NCI-H526 treated with DMSO at 0.1 percent for 48 hours (cell line): ENCODE measurements around the gene LEKR1.
"Not testable (repeated sequence)": the region's sequence is repeated elsewhere in the genome, so short reads cannot be mapped to it uniquely, and the experiment has no call there.

Source experiments
- DNase-seq: peaks from one replicate; lab custom pipeline; 2025; lab: John Stamatoyannopoulos, UW

The LEKR1 gene

GRCh38 chr3:156906275-156906674 is 80.1 kb downstream of the LEKR1 start:
- DNase-seq, result no peak

GRCh38 chr3:156908398-156908797 is 82.2 kb downstream of the LEKR1 start:
- DNase-seq, result no peak

GRCh38 chr3:156910022-156910421 is 83.9 kb downstream of the LEKR1 start:
- DNase-seq, result no peak

- not testable (repeated sequence) for DNase-seq
Observed at GRCh38 chr3:156910831-156911230, 84.7 kb downstream of the LEKR1 start.

DNA sequence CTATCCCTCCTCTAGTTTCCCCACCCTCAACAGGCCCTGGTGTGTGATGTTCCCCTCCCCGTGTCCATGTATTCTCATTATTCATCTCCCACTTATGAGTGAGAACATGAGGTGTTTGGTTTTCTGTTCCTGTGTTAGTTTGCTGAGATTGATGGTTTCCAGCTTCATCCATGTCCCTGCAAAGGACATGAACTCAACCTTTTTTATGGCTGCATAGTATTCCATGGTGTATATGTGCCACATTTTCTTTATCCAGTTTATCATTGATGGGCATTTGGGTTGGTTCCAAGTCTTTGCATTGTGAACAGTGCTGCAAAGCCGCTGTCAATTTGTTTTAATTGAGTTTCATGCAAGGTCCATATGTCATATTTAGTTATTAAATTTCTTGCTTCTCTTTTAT is 88.1 kb downstream of the LEKR1 start:
- not testable (repeated sequence) for DNase-seq

- no peak for DNase-seq
Observed at GRCh38 chr3:156915372-156915771, 89.2 kb downstream of the LEKR1 start.

GRCh38 chr3:156918746-156919145 is 92.6 kb downstream of the LEKR1 start:
- DNase-seq, result no peak

GRCh38 chr3:156919818-156920217 is 93.7 kb downstream of the LEKR1 start:
- no peak for DNase-seq

- DNase-seq, result no peak
Observed at GRCh38 chr3:156920399-156920798, 94.2 kb downstream of the LEKR1 start.

- DNase-seq, result no peak
Observed at GRCh38 chr3:156923349-156923748, 97.2 kb downstream of the LEKR1 start.

DNA sequence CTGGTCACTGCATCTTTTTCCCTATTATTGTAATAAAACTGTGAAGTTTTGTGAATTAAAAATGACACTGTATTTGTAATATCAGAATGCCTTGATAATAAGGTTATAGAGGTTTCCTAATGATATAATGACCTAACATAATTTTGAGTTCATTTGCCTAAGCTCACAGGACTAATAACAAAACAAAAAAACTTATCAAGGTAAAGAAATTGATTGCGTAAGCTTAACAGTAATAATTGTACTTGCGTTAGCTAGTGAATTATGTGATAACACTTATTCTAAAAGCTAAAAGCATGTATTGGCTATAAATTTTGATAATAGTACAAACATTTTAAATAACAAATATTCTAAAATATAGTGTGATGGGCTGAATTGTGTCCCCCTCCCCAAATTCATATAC is 112.6 kb downstream of the LEKR1 start:
- no peak for DNase-seq

DNA sequence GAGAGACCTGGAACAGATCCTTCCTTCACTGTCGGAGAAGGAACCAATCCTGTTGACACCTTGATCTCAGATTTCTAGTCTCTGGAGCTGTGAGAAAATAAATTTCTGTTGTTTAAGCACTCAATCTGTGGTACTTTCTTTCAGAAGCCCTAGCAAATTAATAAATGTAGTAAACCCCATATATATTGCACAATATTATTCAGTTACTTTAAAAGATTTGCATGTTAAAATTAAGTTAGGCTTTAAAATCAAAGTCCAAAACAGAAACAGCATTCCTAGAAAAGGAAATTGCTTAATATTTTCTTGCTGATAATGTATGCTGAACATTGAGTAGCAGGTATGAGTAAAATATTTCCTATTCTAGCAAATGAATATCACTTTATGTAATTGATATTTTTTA is 113.2 kb downstream of the LEKR1 start:
- no peak for DNase-seq

GRCh38 chr3:156941311-156941710 is 115.2 kb downstream of the LEKR1 start:
- no peak for DNase-seq

DNA sequence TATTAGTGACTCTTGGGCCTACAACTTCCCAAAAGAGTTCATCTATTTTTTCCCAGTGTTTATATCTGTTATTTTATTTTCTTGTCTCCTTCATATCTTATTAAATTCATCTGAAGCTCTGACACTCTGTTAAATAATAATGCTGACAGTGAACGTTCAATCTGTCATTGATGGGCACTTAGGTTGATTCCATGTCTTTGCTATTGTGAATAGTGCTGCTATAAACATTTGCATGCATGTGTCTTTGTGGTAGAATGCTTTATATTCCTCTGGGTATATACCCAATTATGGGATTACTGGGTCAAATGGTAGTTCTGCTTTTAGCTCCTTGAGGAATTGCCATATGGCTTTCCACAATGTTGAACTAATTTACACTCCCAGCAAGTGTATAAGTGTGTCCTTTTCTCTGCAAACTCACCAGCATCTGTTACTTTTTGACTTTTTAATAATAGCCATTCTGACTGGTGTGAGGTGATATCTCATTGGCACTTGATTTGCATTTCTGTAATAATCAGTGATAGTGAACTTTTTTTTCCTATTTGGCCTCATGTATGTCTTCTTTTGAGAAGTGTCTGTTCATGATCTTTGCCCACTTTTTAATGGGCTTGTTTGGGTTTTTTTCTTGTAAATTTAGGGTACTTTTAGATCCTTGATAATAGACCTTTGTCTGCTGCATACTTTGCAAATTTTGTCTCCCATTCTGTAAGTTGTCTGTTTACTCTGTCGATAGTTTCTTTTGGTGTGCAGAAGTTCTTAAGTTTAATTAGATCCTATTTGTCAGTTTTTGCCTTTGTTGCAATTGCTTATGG is 122.5 kb downstream of the LEKR1 start:
- DNase-seq, result peak; percentile 6

- no peak for DNase-seq
Observed at GRCh38 chr3:156952011-156952410, 125.9 kb downstream of the LEKR1 start.

GRCh38 chr3:156957715-156958114 is 131.6 kb downstream of the LEKR1 start:
- no peak for DNase-seq

GRCh38 chr3:156963096-156963495 is 136.9 kb downstream of the LEKR1 start:
- DNase-seq, result no peak

- no peak for DNase-seq
Observed at GRCh38 chr3:156964577-156964976, 138.4 kb downstream of the LEKR1 start.

DNA sequence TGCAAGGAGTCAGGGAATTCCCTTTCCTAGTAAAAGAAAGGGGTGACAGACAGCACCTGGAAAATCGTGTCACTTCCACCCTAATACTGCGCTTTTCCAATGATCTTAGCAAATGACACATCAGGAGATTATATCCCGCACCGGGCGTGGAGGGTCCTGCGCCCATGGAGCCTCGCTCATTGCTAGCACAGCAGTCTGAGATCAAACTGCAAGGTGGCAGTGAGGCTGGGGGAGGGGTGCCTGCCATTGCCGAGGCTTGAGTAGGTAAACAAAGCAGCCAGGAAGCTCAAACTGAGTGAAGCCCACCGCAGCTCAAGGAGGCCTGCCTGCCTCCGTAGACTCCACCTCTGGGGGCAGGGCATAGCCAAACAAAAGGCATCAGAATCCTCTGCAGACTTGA is 140.2 kb downstream of the LEKR1 start:
- DNase-seq, result not testable (repeated sequence)

- DNase-seq, result no peak
Observed at GRCh38 chr3:156973954-156974353, 147.8 kb downstream of the LEKR1 start.

- no peak for DNase-seq
Observed at GRCh38 chr3:156974931-156975330, 148.8 kb downstream of the LEKR1 start.

DNA sequence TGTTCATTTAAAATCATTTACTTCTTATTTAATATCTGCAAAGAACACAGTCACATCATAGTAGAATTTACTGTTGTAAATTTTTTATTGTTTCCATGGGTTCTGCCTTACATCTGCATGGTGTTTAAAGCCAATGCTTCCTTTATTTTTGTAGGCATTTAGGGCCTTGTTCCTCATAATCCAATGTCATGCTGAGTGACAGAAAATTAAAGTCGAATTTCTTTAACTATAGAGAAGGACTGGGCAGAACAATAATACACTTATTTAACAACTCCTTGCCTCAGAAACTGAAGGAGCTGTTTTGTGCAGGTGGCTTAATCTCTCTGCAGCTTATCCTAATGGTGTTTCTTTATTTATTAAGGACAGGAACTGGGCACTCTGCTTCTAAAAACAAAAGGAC is 149.6 kb downstream of the LEKR1 start:
- DNase-seq, result no peak

DNA sequence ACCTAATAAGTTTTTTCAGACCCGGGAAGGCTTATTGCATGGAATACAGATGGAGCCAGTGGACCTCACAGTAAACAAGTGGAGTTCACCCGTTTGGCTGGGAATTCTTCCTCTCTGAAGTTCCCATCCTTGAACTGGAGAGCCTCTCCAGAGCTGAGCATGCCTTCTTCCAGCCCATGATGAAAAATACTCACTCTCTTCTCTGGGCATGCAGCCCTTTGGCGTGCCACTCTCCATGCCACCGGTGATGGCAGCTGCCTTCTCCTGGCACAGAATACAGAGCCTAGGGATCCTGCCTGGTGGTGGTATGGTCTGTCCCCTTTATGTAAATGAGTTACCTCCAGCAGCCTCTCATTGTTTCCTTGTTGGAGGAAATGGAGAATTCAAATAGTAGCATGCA is 150.8 kb downstream of the LEKR1 start:
- no peak for DNase-seq

DNA sequence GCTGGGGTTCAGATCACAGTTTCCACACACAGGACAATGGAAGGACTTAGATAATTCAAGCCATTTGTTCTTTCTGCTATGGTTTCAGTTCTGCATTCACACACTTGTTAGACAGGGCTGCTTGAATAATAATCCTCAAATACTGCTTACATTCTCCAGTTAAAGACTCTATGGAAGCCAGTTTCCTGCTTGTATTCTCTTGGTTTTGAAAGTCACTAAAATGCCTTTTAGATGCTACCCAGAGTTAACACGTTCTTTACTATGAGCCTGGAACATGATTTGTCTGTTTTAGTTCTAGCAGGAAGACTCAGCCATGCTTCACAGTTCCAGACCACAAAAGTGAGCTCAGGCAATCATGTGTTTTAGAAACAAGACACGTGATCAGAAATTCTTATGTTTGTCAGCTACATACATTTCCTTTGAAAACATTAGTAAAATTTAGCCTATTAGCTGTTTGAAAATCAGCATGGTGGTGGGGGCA is 152.4 kb downstream of the LEKR1 start:
- no peak for DNase-seq
